WTC11 (cell line): ENCODE measurements around the gene DCP1A. TPM values are rescaled to one million over a fixed set of nuclear protein-coding genes. Genes with fewer than 3 reads are reported as not detected.

Source experiments
- ATAC-seq: fragments of 200-7000 bp; cut with Tn5 transposase; 2 replicates; pipeline ENCODE4 v1.10.0; 2021; ENCODE audit warnings: mild to moderate bottlenecking, moderate library complexity
- CTCF ChIA-PET: fragments of 300-600 bp; sonication (Branson Sonifier 250); formaldehyde crosslinking; loops from one replicate; lab custom pipeline; 2021; ENCODE audit warnings: antibody characterized with exemption; lab: Charles Lee
- POLR2A ChIA-PET: fragments of 350-600 bp; sonication (Branson Sonifier 250); formaldehyde crosslinking; loops from one replicate; lab custom pipeline; 2021; ENCODE audit warnings: antibody characterized with exemption; lab: Charles Lee
- DNase-seq: peaks from one replicate; pipeline ENCODE4 v3.0.0; 2021; ENCODE audit warnings: low spot score
- H3K27ac Mint-ChIP-seq: 2 replicates; pipeline ENCODE4 v1.8.0; 2021; ENCODE audit warnings: mixed read lengths
- H3K27me3 Mint-ChIP-seq: 2 replicates; pipeline ENCODE4 v1.8.0; 2021; ENCODE audit warnings: low read depth, mild to moderate bottlenecking, moderate library complexity, mixed read lengths
- H3K36me3 Mint-ChIP-seq: 2 replicates; pipeline ENCODE4 v1.8.0; 2021; ENCODE audit warnings: mixed read lengths
- H3K4me1 Mint-ChIP-seq: 2 replicates; pipeline ENCODE4 v1.8.0; 2022; ENCODE audit warnings: mixed read lengths
- H3K4me3 Mint-ChIP-seq: 2 replicates; pipeline ENCODE4 v1.8.0; 2021; ENCODE audit warnings: mild to moderate bottlenecking, moderate library complexity, mixed read lengths
- H3K9me3 Mint-ChIP-seq: 2 replicates; pipeline ENCODE4 v1.8.0; 2021; ENCODE audit warnings: mixed read lengths
- ARID4B ChIP-seq: sonication (generic); formaldehyde crosslinking; IDR thresholded peaks from 2 replicates; pipeline ENCODE4 v1.8.0; 2023; ENCODE audit warnings: missing genetic modification reagents, mild to moderate bottlenecking, borderline replicate concordance
- ATF6 ChIP-seq: sonication (generic); formaldehyde crosslinking; IDR thresholded peaks from 2 replicates; pipeline ENCODE4 v1.8.1; 2023; ENCODE audit warnings: mild to moderate bottlenecking, missing genetic modification reagents
- CTCF ChIP-seq: fragments of 200-600 bp; IDR thresholded peaks from 2 replicates; pipeline ENCODE4 v1.8.0; 2022; ENCODE audit warnings: antibody characterized with exemption
- E2F4 ChIP-seq: sonication (generic); formaldehyde crosslinking; IDR thresholded peaks from 2 replicates; pipeline ENCODE4 v1.8.1; 2022; ENCODE audit warnings: low read depth, mild to moderate bottlenecking, moderate library complexity, missing genetic modification reagents, borderline replicate concordance
- EMX1 ChIP-seq: fragments of 250-450 bp; sonication (Bioruptor Pico); IDR thresholded peaks from 2 replicates; pipeline ENCODE4 v1.8.0; 2021; ENCODE audit warnings: mild to moderate bottlenecking
- ESRRA ChIP-seq: sonication (generic); formaldehyde crosslinking; IDR thresholded peaks from 2 replicates; pipeline ENCODE4 v1.8.1; 2022; ENCODE audit warnings: mild to moderate bottlenecking, missing genetic modification reagents, borderline replicate concordance
- FOXK1 ChIP-seq: sonication (generic); formaldehyde crosslinking; IDR thresholded peaks from 2 replicates; pipeline ENCODE4 v1.8.0; 2022; ENCODE audit warnings: mild to moderate bottlenecking, moderate library complexity, missing genetic modification reagents
- GABPB1 ChIP-seq: sonication (generic); formaldehyde crosslinking; IDR thresholded peaks from 2 replicates; pipeline ENCODE4 v1.8.1; 2023; ENCODE audit warnings: mild to moderate bottlenecking, missing genetic modification reagents
- NFE2L1 ChIP-seq: sonication (generic); formaldehyde crosslinking; IDR thresholded peaks from 2 replicates; pipeline ENCODE4 v1.8.1; 2023; ENCODE audit warnings: missing genetic modification reagents
- NR1H2 ChIP-seq: sonication (generic); formaldehyde crosslinking; IDR thresholded peaks from 2 replicates; pipeline ENCODE4 v1.9.0; 2021; ENCODE audit warnings: mild to moderate bottlenecking, moderate library complexity, missing genetic modification reagents
- NR2C2 ChIP-seq: sonication (generic); formaldehyde crosslinking; IDR thresholded peaks from 2 replicates; pipeline ENCODE4 v1.8.0; 2022; ENCODE audit warnings: mild to moderate bottlenecking, missing genetic modification reagents
- NR3C1 ChIP-seq: sonication (generic); formaldehyde crosslinking; conservative IDR thresholded peaks from 2 replicates; pipeline ENCODE4 v1.8.1; 2023; ENCODE audit warnings: low read depth, mild to moderate bottlenecking, missing genetic modification reagents
- RELA ChIP-seq: sonication (generic); formaldehyde crosslinking; IDR thresholded peaks from 2 replicates; pipeline ENCODE4 v1.8.1; 2022; ENCODE audit warnings: missing genetic modification reagents, mild to moderate bottlenecking, borderline replicate concordance
- RORB ChIP-seq: fragments of 250-450 bp; sonication (Bioruptor Pico); IDR thresholded peaks from 2 replicates; pipeline ENCODE4 v1.9.0; 2021; ENCODE audit warnings: mild to moderate bottlenecking
- SOX15 ChIP-seq: fragments of 250-450 bp; sonication (Bioruptor Pico); IDR thresholded peaks from 2 replicates; pipeline ENCODE4 v1.9.0; 2021; ENCODE audit warnings: mild to moderate bottlenecking
- TEAD4 ChIP-seq: sonication (generic); formaldehyde crosslinking; IDR thresholded peaks from 2 replicates; pipeline ENCODE4 v1.8.0; 2022; ENCODE audit warnings: mild to moderate bottlenecking, missing genetic modification reagents
- TP53 ChIP-seq: sonication (generic); formaldehyde crosslinking; IDR thresholded peaks from 2 replicates; pipeline ENCODE4 v1.8.1; 2023; ENCODE audit warnings: mild to moderate bottlenecking, missing genetic modification reagents
- USF2 ChIP-seq: sonication (generic); formaldehyde crosslinking; IDR thresholded peaks from 2 replicates; pipeline ENCODE4 v1.8.1; 2023; ENCODE audit warnings: mild to moderate bottlenecking, missing genetic modification reagents, moderate library complexity
- ZBTB43 ChIP-seq: sonication (generic); formaldehyde crosslinking; IDR thresholded peaks from 2 replicates; pipeline ENCODE4 v1.8.1; 2023; ENCODE audit warnings: mild to moderate bottlenecking, missing genetic modification reagents
- ZNF219 ChIP-seq: sonication (generic); formaldehyde crosslinking; IDR thresholded peaks from 2 replicates; pipeline ENCODE4 v1.8.0; 2023; ENCODE audit warnings: missing genetic modification reagents, mild to moderate bottlenecking, borderline replicate concordance
- ZNF317 ChIP-seq: sonication (generic); formaldehyde crosslinking; IDR thresholded peaks from 2 replicates; pipeline ENCODE4 v1.8.1; 2023; ENCODE audit warnings: low read depth, mild to moderate bottlenecking, moderate library complexity, missing genetic modification reagents, borderline replicate concordance
- ZNF396 ChIP-seq: fragments of 250-450 bp; sonication (Bioruptor Pico); IDR thresholded peaks from 2 replicates; pipeline ENCODE4 v1.8.0; 2021; ENCODE audit warnings: mild to moderate bottlenecking, moderate library complexity, borderline replicate concordance
- ZNF512 ChIP-seq: sonication (generic); formaldehyde crosslinking; IDR thresholded peaks from 2 replicates; pipeline ENCODE4 v1.8.1; 2022; ENCODE audit warnings: missing genetic modification reagents, borderline replicate concordance
- total RNA-seq: library from RNA; stranded (reverse); gene quantifications from 3 replicates; pipeline ENCODE4 v1.2.3, GENCODE V29; 2021

The DCP1A gene
- total RNA-seq, 1 experiment from 2014 or later: 19.1 TPM

- TF ChIP-seq ARID4B (CRISPR knock-in tag) (no peak), GABPB1 (CRISPR knock-in tag) (no peak), ZBTB43 (CRISPR knock-in tag) (no peak), TEAD4 (CRISPR knock-in tag) (no peak), ESRRA (CRISPR knock-in tag) (no peak), NFE2L1 (CRISPR knock-in tag) (no peak), ZNF219 (CRISPR knock-in tag) (no peak), NR1H2 (CRISPR knock-in tag) (no peak), TP53 (CRISPR knock-in tag) (no peak)
Observed at GRCh38 chr3:53318522-53318921, 28.8 kb downstream of the DCP1A start (continued).

GRCh38 chr3:53312832-53313231, 34.5 kb downstream of the DCP1A start:
- CTCF ChIA-PET: no interaction called here
- peaks cover 36% of the 10 kb centered on the region for H3K36me3 Mint-ChIP-seq
- ATAC-seq: no peak
- H3K9me3 Mint-ChIP-seq: no peaks in the 10 kb centered on the region
- no peak for TF ChIP-seq EMX1 (CRISPR knock-in tag)
- no peak for TF ChIP-seq USF2 (CRISPR knock-in tag)
- TF ChIP-seq RORB (CRISPR knock-in tag): no peak
- TF ChIP-seq ZNF396 (CRISPR knock-in tag): no peak
- no peak for TF ChIP-seq FOXK1
- TF ChIP-seq RELA: no peak
- TF ChIP-seq NR3C1: no peak
- TF ChIP-seq NR2C2 (CRISPR knock-in tag): no peak
- TF ChIP-seq SOX15: no peak
- TF ChIP-seq ATF6: no peak
- TF ChIP-seq E2F4 (CRISPR knock-in tag): no peak
- TF ChIP-seq ZNF317 (CRISPR knock-in tag): no peak
- no peak for TF ChIP-seq CTCF
- no peak for TF ChIP-seq ZNF512
- TF ChIP-seq, all 79 proteins: peak for 0
- DNase-seq: no peak
- H3K27me3 Mint-ChIP-seq: no peaks in the 10 kb centered on the region
- H3K27ac Mint-ChIP-seq: no peak overlapping the region
- POLR2A ChIA-PET: no interaction called here
- H3K4me1 Mint-ChIP-seq: no peaks in the 10 kb centered on the region
- no peak overlapping the region for H3K4me3 Mint-ChIP-seq
